DND-41 (cell line): ENCODE results near the gene POLR2B.

Experiments
- ATAC-seq: fragments of 200-7000 bp; cut with Tn5 transposase; 3 replicates; pipeline ENCODE4 v1.9.1; 2021; ENCODE audit warnings: low read depth; ENCODE audit not compliant: insufficient read depth
- DNase-seq: peaks from one replicate; pipeline ENCODE4 v3.0.0-alpha.2; 2020
- H2AFZ ChIP-seq: 2 replicates; pipeline ENCODE4 v1.6.0; 2012; ENCODE audit warnings: low read depth, low read length
- H3K27ac ChIP-seq: 2 replicates; pipeline ENCODE4 v1.5.1; 2012; ENCODE audit warnings: low read length, inconsistent platforms
- H3K27me3 ChIP-seq: fragments of 200-600 bp; sonication (generic); 2 replicates; pipeline ENCODE4 v1.6.0; 2012; ENCODE audit warnings: low read length, mild to moderate bottlenecking, inconsistent platforms; ENCODE audit not compliant: insufficient read depth, poor library complexity
- H3K36me3 ChIP-seq: 2 replicates; pipeline ENCODE4 v1.5.1; 2012; ENCODE audit warnings: low read length, inconsistent platforms; ENCODE audit not compliant: insufficient read depth
- H3K4me1 ChIP-seq: 2 replicates; pipeline ENCODE4 v1.5.1; 2012; ENCODE audit warnings: mild to moderate bottlenecking, low read length; ENCODE audit not compliant: insufficient read depth
- H3K4me2 ChIP-seq: 2 replicates; pipeline ENCODE4 v1.6.0; 2012; ENCODE audit warnings: mild to moderate bottlenecking, moderate library complexity, low read length, inconsistent platforms; ENCODE audit not compliant: insufficient read depth
- H3K4me3 ChIP-seq, 2 experiments: fragments of 200-600 bp in 1 of 2; shearing (Covaris generic) in 1 of 2; 2 replicates each; pipeline ENCODE4 v1.5.1; 2012 to 2016; ENCODE audit warnings: inconsistent platforms in 2 of 2, low read length in 2 of 2, mild to moderate bottlenecking in 2 of 2, low read depth in 1 of 2, moderate library complexity in 1 of 2
- H3K79me2 ChIP-seq: 2 replicates; pipeline ENCODE4 v1.6.0; 2012; ENCODE audit warnings: low read length, inconsistent platforms; ENCODE audit not compliant: insufficient read depth
- H3K9ac ChIP-seq: 2 replicates; pipeline ENCODE4 v1.6.0; 2012; ENCODE audit warnings: low read depth, mild to moderate bottlenecking, inconsistent platforms, low read length, moderate library complexity
- H3K9me3 ChIP-seq: 2 replicates; pipeline ENCODE4 v1.5.1; 2012; ENCODE audit warnings: low read length, moderate library complexity, mild to moderate bottlenecking, inconsistent platforms; ENCODE audit not compliant: insufficient read depth, severe bottlenecking
- H4K20me1 ChIP-seq: 2 replicates; pipeline ENCODE4 v1.6.0; 2012; ENCODE audit warnings: low read length; ENCODE audit not compliant: insufficient read depth
- EZH2 ChIP-seq: IDR thresholded peaks from 3 replicates; pipeline ENCODE4 v1.6.1; 2012; ENCODE audit warnings: borderline replicate concordance, low read depth, mild to moderate bottlenecking, moderate library complexity, low read length, inconsistent platforms; ENCODE audit not compliant: severe bottlenecking
- TF ChIP-seq, protein P1 (sequence below): IDR thresholded peaks from 2 replicates; pipeline ENCODE4 v1.5.1; 2012; ENCODE audit warnings: borderline replicate concordance, low read length, moderate library complexity, mild to moderate bottlenecking; ENCODE audit not compliant: poor library complexity, severe bottlenecking; ENCODE audit errors: extremely low read depth

The POLR2B gene

DNA sequence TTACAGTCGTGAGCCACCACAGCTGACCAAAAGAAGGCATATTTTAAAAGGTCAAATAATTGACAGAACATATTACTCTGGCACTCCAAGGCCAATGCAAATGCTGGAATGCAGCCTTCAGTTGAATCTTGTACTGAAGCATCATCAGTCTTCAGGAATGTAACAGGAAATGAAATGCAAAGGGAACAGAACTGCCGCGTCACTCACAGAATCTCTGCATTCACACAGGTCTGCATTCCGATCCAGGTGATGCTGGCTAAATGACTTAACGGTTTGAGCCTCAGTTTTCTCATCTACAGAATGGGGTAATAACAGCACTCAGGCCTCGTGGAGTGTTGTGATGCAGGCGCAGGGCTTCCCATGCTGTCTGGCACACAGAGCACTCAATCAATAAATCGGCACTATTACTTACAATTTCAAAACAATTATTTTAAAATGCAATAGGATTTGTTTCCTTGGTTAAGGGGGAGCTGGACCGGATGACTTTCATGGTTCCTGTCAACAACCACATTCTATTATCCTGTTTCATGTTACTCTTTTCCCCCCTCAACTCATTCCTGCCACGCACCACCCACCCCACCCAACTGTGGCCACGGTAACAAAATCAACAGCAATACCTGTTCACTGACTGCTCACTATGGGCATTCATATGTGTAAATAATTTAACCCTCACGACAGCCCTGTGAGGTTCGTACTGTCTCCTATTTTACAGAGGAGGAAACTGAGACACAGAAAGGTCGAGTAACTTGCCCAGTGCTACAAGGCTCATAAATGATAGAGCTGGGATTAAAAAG is 99.1 kb downstream of the POLR2B start:
- Histone ChIP-seq H3K79me2 (no peaks in the 10 kb centered on the region), H3K4me2 (no peak overlapping the region), H3K9ac (no peak overlapping the region), H3K27ac (no peak overlapping the region), H3K36me3 (no peaks in the 10 kb centered on the region), H3K9me3 (no peaks in the 10 kb centered on the region), H3K27me3 (peaks cover 4% of the 10 kb centered on the region), H4K20me1 (no peaks in the 10 kb centered on the region), H3K4me1 (no peaks in the 10 kb centered on the region), H2AFZ (no peak overlapping the region), H3K4me3 (no peak overlapping the region)
- no peak for DNase-seq
- no peak for TF ChIP-seq EZH2
- TF ChIP-seq, protein P1, sequence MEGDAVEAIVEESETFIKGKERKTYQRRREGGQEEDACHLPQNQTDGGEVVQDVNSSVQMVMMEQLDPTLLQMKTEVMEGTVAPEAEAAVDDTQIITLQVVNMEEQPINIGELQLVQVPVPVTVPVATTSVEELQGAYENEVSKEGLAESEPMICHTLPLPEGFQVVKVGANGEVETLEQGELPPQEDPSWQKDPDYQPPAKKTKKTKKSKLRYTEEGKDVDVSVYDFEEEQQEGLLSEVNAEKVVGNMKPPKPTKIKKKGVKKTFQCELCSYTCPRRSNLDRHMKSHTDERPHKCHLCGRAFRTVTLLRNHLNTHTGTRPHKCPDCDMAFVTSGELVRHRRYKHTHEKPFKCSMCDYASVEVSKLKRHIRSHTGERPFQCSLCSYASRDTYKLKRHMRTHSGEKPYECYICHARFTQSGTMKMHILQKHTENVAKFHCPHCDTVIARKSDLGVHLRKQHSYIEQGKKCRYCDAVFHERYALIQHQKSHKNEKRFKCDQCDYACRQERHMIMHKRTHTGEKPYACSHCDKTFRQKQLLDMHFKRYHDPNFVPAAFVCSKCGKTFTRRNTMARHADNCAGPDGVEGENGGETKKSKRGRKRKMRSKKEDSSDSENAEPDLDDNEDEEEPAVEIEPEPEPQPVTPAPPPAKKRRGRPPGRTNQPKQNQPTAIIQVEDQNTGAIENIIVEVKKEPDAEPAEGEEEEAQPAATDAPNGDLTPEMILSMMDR, result no peak
- ATAC-seq, result no peak

DNA sequence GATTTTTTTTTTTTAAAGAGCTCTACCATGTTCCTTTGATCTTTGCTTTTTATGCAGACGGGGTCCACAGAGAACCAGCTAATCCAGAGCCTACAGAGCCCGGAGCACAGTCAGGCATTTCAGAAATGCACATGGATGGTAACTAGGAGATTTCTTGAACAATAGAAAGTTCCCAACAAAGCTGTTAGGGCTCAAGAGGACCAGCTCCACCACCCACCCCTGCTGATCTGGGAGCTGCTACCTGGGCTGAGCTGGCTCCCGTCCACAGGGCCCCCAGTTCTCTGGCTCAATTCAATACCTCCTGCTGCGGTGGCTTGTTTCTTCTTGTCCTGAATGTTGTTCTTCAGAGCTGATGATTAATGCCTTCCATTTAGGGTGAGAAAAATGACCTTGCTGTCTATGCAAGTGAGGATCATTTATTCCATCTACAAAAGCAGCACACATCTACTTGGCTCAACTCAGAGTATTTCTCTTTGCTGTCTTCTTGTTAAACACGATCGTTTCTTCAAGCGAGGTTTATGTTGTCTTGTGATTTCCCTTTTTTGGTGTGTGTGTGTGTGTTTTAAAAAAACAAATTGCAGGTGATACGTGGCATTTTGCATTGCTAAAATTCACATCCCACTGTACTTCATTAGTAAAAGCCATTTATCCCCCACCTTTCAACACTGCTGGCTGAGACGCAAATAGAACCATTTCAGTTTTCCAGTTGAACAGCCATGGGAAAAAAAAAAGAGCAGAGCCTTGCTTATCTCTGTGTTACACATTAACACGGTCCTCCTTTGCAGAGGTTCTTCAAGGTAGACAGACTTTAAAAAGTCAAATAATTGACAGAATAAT is 100.2 kb downstream of the POLR2B start:
- Histone ChIP-seq H3K9ac (no peak overlapping the region), H3K9me3 (no peaks in the 10 kb centered on the region), H3K36me3 (no peaks in the 10 kb centered on the region), H3K4me3 (no peak overlapping the region), H3K79me2 (no peaks in the 10 kb centered on the region), H4K20me1 (no peaks in the 10 kb centered on the region), H3K4me2 (no peak overlapping the region), H2AFZ (no peak overlapping the region), H3K27me3 (peaks cover 4% of the 10 kb centered on the region), H3K4me1 (no peaks in the 10 kb centered on the region), H3K27ac (no peak overlapping the region)
- ATAC-seq (no peak), DNase-seq (no peak)
- TF ChIP-seq EZH2, result no peak
- TF ChIP-seq, protein P1, result no peak
